HCT116 (cell line): ENCODE results near the gene CBR4. TPM values are rescaled to one million over a fixed set of nuclear protein-coding genes. Genes with fewer than 3 reads are reported as not detected.

Experiments used
- ATAC-seq: fragments of 200-7000 bp; cut with Tn5 transposase; 2 replicates; pipeline ENCODE4 v1.9.1; 2020; ENCODE audit warnings: mild to moderate bottlenecking, moderate library complexity
- BruUV-seq: library from RNA; stranded (reverse); fragments of 400-500 nt; replicated peaks from 2 replicates; lab custom pipeline; 2021; lab: Mats Ljungman, UMichigan
- CTCF ChIA-PET: fragments of 300-600 bp; sonication (Branson Sonifier 250); formaldehyde crosslinking; loops from one replicate; lab custom pipeline; 2021; ENCODE audit warnings: antibody characterized with exemption; lab: Charles Lee
- POLR2A ChIA-PET: fragments of 300-600, 350-600 bp; sonication (Branson Sonifier 250); formaldehyde crosslinking; loops from one replicate; lab custom pipeline; 2021; ENCODE audit warnings: antibody characterized with exemption; lab: Charles Lee
- RAD21 ChIA-PET, 2 experiments: fragments of 300-600 bp; sonication (Branson Sonifier 250); formaldehyde crosslinking; loops; one replicate each; lab custom pipeline; 2023; ENCODE audit warnings: low total read pairs in 2 of 2; ENCODE audit not compliant: uncharacterized antibody in 2 of 2, unreplicated experiment in 2 of 2, low non-redundant PET in 1 of 2; lab: Charles Lee
- DNase-seq: peaks from one replicate; pipeline ENCODE4 v3.0.0-alpha.2; 2010; ENCODE audit warnings: low read depth, low spot score
- H2AFZ ChIP-seq: fragments of 200-600 bp; shearing (Covaris generic), sonication (generic); 2 replicates; pipeline ENCODE4 v1.6.1; 2017; ENCODE audit warnings: low read depth, mixed run types, mixed read lengths, antibody characterized with exemption, low read length; ENCODE audit not compliant: poor library complexity, severe bottlenecking
- H3K27ac ChIP-seq: 2 replicates; pipeline ENCODE4 v1.5.1; 2012; ENCODE audit warnings: low read depth, low read length
- H3K27me3 ChIP-seq: fragments of 200-600 bp; sonication (generic); 2 replicates; pipeline ENCODE4 v1.6.1; 2016; ENCODE audit warnings: mixed run types, low read length, mixed read lengths; ENCODE audit not compliant: insufficient read depth
- H3K36me3 ChIP-seq, 2 experiments: fragments of 200-500 bp in 1 of 2; fragments of 200-600 bp in 1 of 2; sonication (Bioruptor generic) in 1 of 2; sonication (generic) in 1 of 2; 2 replicates each; pipeline versions ENCODE4 v1.5.1 to v1.6.1; 2014 to 2016; ENCODE audit warnings: low read length in 2 of 2, inconsistent platforms in 1 of 2, mixed read lengths in 1 of 2, mixed run types in 1 of 2; ENCODE audit not compliant: insufficient read depth in 2 of 2, control insufficient read depth in 1 of 2
- H3K4me1 ChIP-seq, 2 experiments: fragments of 200-600 bp in 1 of 2; sonication (generic) in 1 of 2; 2 replicates each; pipeline versions ENCODE4 v1.5.1 to v1.6.1; 2012 to 2017; ENCODE audit warnings: low read length in 2 of 2, inconsistent platforms in 1 of 2, mild to moderate bottlenecking in 1 of 2, mixed read lengths in 1 of 2, mixed run types in 1 of 2, moderate library complexity in 1 of 2; ENCODE audit not compliant: insufficient read depth in 2 of 2, control insufficient read depth in 1 of 2
- H3K4me2 ChIP-seq: fragments of 200-600 bp; sonication (generic); 2 replicates; pipeline ENCODE4 v1.6.1; 2017; ENCODE audit warnings: mixed run types, low read length, mixed read lengths
- H3K4me3 ChIP-seq, 2 experiments: fragments of 200-600 bp in 1 of 2; sonication (generic) in 1 of 2; replicated peaks in 1 of 2; 2 replicates each; pipeline ENCODE4 v1.5.1; 2011 to 2016; ENCODE audit warnings: low read length in 2 of 2, control low read depth in 1 of 2, low read depth in 1 of 2, mild to moderate bottlenecking in 1 of 2, mixed read lengths in 1 of 2, mixed run types in 1 of 2
- H3K79me2 ChIP-seq: fragments of 200-600 bp; sonication (generic); 2 replicates; pipeline ENCODE4 v1.6.1; 2017; ENCODE audit warnings: mild to moderate bottlenecking, mixed run types, low read length, moderate library complexity, mixed read lengths; ENCODE audit not compliant: insufficient read depth
- H3K9ac ChIP-seq: fragments of 200-600 bp; sonication (generic); 2 replicates; pipeline ENCODE4 v1.6.1; 2016; ENCODE audit warnings: low read length, mixed read lengths
- H3K9me2 ChIP-seq: fragments of 200-600 bp; sonication (generic), shearing (Covaris generic); 2 replicates; pipeline ENCODE4 v1.6.1; 2017; ENCODE audit warnings: mixed run types, mild to moderate bottlenecking, moderate library complexity; ENCODE audit not compliant: insufficient read depth
- H3K9me3 ChIP-seq, 2 experiments: fragments of 200-500 bp in 1 of 2; fragments of 200-600 bp in 1 of 2; sonication (Bioruptor generic) in 1 of 2; sonication (generic) in 1 of 2; 2 replicates each; pipeline ENCODE4 v1.6.1; 2014 to 2017; ENCODE audit warnings: low read length in 2 of 2, mixed read lengths in 2 of 2, inconsistent platforms in 1 of 2, low read depth in 1 of 2, mild to moderate bottlenecking in 1 of 2, mixed run types in 1 of 2, moderate library complexity in 1 of 2; ENCODE audit not compliant: control insufficient read depth in 1 of 2, insufficient read depth in 1 of 2
- H4K20me1 ChIP-seq: fragments of 200-600 bp; sonication (generic), shearing (Covaris generic); 2 replicates; pipeline ENCODE4 v1.6.1; 2017; ENCODE audit warnings: mixed run types, mild to moderate bottlenecking, moderate library complexity; ENCODE audit not compliant: insufficient read depth
- CBX3 ChIP-seq: IDR thresholded peaks from 2 replicates; pipeline ENCODE4 v1.6.1; 2012; ENCODE audit warnings: low read depth
- CTCF ChIP-seq, 3 experiments: fragments of 200-600 bp in 1 of 3; sonication (generic) in 1 of 3; IDR thresholded peaks in 2 of 3; conservative IDR thresholded peaks in 1 of 3; 2 replicates each; pipeline ENCODE4 v1.5.1; 2012 to 2017; ENCODE audit warnings: low read depth in 2 of 3, low read length in 2 of 3, antibody characterized with exemption in 1 of 3, borderline replicate concordance in 1 of 3, control low read depth in 1 of 3, mild to moderate bottlenecking in 1 of 3, mixed read lengths in 1 of 3, mixed run types in 1 of 3, moderate library complexity in 1 of 3; ENCODE audit not compliant: insufficient read depth in 1 of 3
- EZH2phosphoT487 ChIP-seq: fragments of 200-600 bp; IDR thresholded peaks from 2 replicates; pipeline ENCODE4 v1.6.1; 2018; ENCODE audit warnings: antibody characterized with exemption, borderline replicate concordance
- POLR2A ChIP-seq: IDR thresholded peaks from 2 replicates; pipeline ENCODE4 v1.7.0; 2011; ENCODE audit warnings: borderline replicate concordance; ENCODE audit not compliant: insufficient read depth, insufficient read length; ENCODE audit errors: extremely low read depth
- POLR2AphosphoS5 ChIP-seq: IDR thresholded peaks from 2 replicates; pipeline ENCODE4 v1.6.1; 2011; ENCODE audit warnings: mild to moderate bottlenecking, low read depth, low read length, moderate library complexity
- RAD21 ChIP-seq: IDR thresholded peaks from 2 replicates; pipeline ENCODE4 v1.6.1; 2012; ENCODE audit warnings: low read depth, mild to moderate bottlenecking
- SIN3A ChIP-seq: IDR thresholded peaks from 2 replicates; pipeline ENCODE4 v1.6.1; 2012; ENCODE audit warnings: low read depth
- TCF7L2 ChIP-seq: IDR thresholded peaks from 2 replicates; pipeline ENCODE4 v1.7.0; 2011; ENCODE audit warnings: borderline replicate concordance, inconsistent platforms; ENCODE audit not compliant: insufficient read depth, insufficient read length; ENCODE audit errors: extremely low read depth
- ZBTB33 ChIP-seq: IDR thresholded peaks from 2 replicates; pipeline ENCODE4 v1.6.1; 2011; ENCODE audit warnings: mild to moderate bottlenecking, low read length, moderate library complexity; ENCODE audit not compliant: insufficient replicate concordance; ENCODE audit errors: extremely low read depth
- ZFX ChIP-seq: fragments of 450-650 bp; IDR thresholded peaks from 2 replicates; pipeline ENCODE4 v1.6.1; 2017
- intact Hi-C: fragments of 100-400 bp; cut with micrococcal nuclease; formaldehyde crosslinking; loops from 2 replicates; pipeline ENCODE4 v1.10.0; 2022
- total RNA-seq: library from RNA; stranded (reverse); gene quantifications from one replicate; pipeline ENCODE4 v1.2.1, GENCODE V29; 2021; ENCODE audit not compliant: unreplicated experiment

CBR4 gene
- total RNA-seq, 1 experiment from 2014 or later = 32.3 TPM

DNA sequence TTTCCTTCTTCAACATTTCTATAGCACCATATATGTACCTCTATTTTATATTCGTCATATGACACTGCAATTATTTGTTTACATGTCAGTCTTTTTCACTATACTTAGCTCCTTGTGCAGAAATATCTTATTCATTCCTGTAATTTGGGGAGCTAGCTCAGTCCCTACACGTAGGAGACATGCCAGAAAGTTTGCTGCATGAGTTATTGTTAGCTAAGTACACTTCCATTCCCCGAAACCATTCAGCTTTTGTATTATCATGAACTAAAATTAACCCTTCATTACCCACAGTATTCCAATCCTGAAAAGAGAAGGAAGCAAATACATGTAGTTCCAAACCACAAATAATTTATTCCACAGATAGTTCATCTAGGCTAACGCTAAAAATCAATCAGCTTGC is 10.2 kb downstream of the CBR4 start (continued):
- no peak for TF ChIP-seq CTCF (IDR thresholded peaks at IDR 0.05 in 2 of 3, conservative IDR thresholded peaks at IDR 0.05 in 1 of 3; ENCODE audit: borderline replicate concordance in 1 of 3, insufficient read depth in 1 of 3, low read depth in 2 of 3, low read length in 2 of 3)

DNA sequence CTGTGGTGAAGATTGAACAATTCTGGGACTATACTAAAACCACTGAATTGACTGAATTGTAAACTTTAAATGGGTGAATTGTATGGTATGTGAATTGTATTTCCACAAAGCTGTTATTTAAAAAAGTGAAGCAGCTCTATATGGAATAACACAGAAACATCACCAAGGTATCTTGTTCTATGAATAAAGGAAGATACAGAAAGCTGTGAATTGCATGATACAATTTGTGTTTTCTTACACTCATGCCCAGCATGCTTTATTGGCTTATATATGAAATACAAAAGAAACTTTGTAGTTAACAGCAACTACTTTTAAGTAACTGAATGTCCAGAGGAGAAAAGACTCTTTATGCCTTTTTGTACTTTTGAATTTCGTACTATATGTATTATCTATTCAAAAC is 11.5 kb downstream of the CBR4 start:
- Histone ChIP-seq H3K9me3 (no peaks in the 10 kb centered on the region), H3K4me2 (no peak overlapping the region), H3K9ac (no peak overlapping the region), H3K27me3 (no peaks in the 10 kb centered on the region), H3K4me3 (no peak overlapping the region), H2AFZ (no peak overlapping the region), H3K79me2 (no peaks in the 10 kb centered on the region), H4K20me1 (no peaks in the 10 kb centered on the region), H3K4me1 (peaks cover 2 to 7% of the 10 kb centered on the region in 2 experiments), H3K36me3 (peaks cover 11 to 17% of the 10 kb centered on the region in 2 experiments; a peak in 3 of 4 replicates), H3K9me2 (no peaks in the 10 kb centered on the region), H3K27ac (no peak overlapping the region)
- ChIA-PET POLR2A (interaction anchor here (0.8 kb wide), 1 partner anchor 12 kb away, joined by 3 read pairs; the partner anchor contains the start of gene CBR4), CTCF (interaction anchor here (3.5 kb wide), 1 partner anchor 11 kb away, joined by 10 read pairs; the partner anchor contains the start of gene CBR4), RAD21 (no interaction called here)
- no peak for TF ChIP-seq ZFX
- no peak for TF ChIP-seq CBX3
- no peak for TF ChIP-seq ZBTB33
- no peak for TF ChIP-seq POLR2A
- no peak for TF ChIP-seq RAD21
- TF ChIP-seq SIN3A = no peak
- TF ChIP-seq POLR2AphosphoS5 = no peak
- no peak for TF ChIP-seq EZH2phosphoT487
- TF ChIP-seq TCF7L2 = no peak
- intact Hi-C loops = no loop called here
- BruUV-seq = no TSS peak
- DNase-seq (no peak), ATAC-seq (no peak)
